ENCODE results near the gene MAP4.

- no peak for TF ChIP-seq CTCF (conservative IDR thresholded peaks at IDR 0.05 in 1 of 2, IDR thresholded peaks at IDR 0.05 in 1 of 2; ENCODE audit: low read depth in 1 of 2, low read length in 2 of 2)
- no peak for TF ChIP-seq EZH2 (IDR thresholded peaks at IDR 0.05; ENCODE audit: low read length, missing control alignments)
These were observed 147.9 kb downstream of the MAP4 start for GRCh38 chr3:47868306-47868705.

Data from fibroblast of lung (primary cell).